Spleen (tissue), 7 donors: ENCODE measurements around the gene SPZ1.

Source experiments
- POLR2A ChIP-seq, 3 donors: fragments of 450-650 bp; IDR thresholded peaks; one replicate each; pipeline ENCODE4 v1.5.1; 2017; ENCODE audit warnings: antibody characterized with exemption in 3 of 3, mild to moderate bottlenecking in 1 of 3
- POLR2AphosphoS5 ChIP-seq, 3 donors: sonication (generic); formaldehyde crosslinking; IDR thresholded peaks; one replicate each; pipeline ENCODE4 v1.5.1; 2017; ENCODE audit warnings: antibody characterized with exemption in 3 of 3
- TF ChIP-seq, protein P1 (sequence below), 11 experiments: fragments of 200-600 bp in 7 of 11; fragments of 450-650 bp in 4 of 11; sonication (generic) in 4 of 11; IDR thresholded peaks in 8 of 11; conservative IDR thresholded peaks in 3 of 11; 1 replicate in 7 of 11; 2 replicates in 4 of 11; pipeline versions ENCODE4 v1.4.0 to v1.8.0; 2016 to 2021; ENCODE audit warnings: antibody characterized with exemption in 11 of 11, inconsistent platforms in 4 of 11, mild to moderate bottlenecking in 1 of 11
- donor health status: DM: no; HTN: no; CAD: no; lungs with moderate emphysema.
- donor health status: DM: no; HTN: no; CAD: no.
- donor health status: DM: no; HTN: no; CAD: no.

GRCh38 chr5:80348171-80348570, 28.4 kb downstream of the SPZ1 start:
- TF ChIP-seq, protein P1, sequence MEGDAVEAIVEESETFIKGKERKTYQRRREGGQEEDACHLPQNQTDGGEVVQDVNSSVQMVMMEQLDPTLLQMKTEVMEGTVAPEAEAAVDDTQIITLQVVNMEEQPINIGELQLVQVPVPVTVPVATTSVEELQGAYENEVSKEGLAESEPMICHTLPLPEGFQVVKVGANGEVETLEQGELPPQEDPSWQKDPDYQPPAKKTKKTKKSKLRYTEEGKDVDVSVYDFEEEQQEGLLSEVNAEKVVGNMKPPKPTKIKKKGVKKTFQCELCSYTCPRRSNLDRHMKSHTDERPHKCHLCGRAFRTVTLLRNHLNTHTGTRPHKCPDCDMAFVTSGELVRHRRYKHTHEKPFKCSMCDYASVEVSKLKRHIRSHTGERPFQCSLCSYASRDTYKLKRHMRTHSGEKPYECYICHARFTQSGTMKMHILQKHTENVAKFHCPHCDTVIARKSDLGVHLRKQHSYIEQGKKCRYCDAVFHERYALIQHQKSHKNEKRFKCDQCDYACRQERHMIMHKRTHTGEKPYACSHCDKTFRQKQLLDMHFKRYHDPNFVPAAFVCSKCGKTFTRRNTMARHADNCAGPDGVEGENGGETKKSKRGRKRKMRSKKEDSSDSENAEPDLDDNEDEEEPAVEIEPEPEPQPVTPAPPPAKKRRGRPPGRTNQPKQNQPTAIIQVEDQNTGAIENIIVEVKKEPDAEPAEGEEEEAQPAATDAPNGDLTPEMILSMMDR (IDR thresholded peaks at IDR 0.05 in 8 of 11, conservative IDR thresholded peaks at IDR 0.05 in 3 of 11), result no peak
- TF ChIP-seq POLR2A (IDR thresholded peaks at IDR 0.05), result no peak
- TF ChIP-seq POLR2AphosphoS5 (IDR thresholded peaks at IDR 0.05), result no peak
